Measurements from ENCODE around the gene ZP3.
"Not testable (repeated sequence)": the region's sequence is repeated elsewhere in the genome, so short reads cannot be mapped to it uniquely, and the experiment has no call there.

DNA sequence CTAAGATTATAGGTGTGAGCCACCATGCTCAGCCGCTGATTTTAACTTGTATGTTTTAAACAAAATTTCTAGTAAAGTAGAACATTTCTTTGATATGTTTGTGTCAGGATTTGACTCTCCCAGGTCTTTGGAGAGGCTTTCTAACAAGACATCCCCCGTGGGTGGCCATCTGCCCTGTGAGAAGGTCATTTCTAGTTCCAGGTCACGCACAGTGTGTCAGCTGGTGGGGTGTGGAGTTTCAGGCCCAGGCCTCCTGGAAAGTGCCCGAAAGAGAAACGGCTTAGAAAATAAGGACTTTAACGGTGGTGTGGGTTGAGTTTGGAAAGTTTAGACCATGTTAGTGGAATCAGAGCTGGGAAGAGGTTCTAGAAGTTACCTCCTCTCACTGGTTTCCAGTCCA is 48.3 kb downstream of the ZP3 start:
- not testable (repeated sequence) for TF ChIP-seq SPI1 (IDR thresholded peaks at IDR 0.05; ENCODE audit: borderline replicate concordance, insufficient read depth, low read depth, low read length); POLR2AphosphoS5 (IDR thresholded peaks at IDR 0.05; ENCODE audit: low read length); ZNF384 (IDR thresholded peaks at IDR 0.05; ENCODE audit: borderline replicate concordance, low read depth, low read length); MTA3 (IDR thresholded peaks at IDR 0.05; ENCODE audit: borderline replicate concordance, low read length); RAD51 (IDR thresholded peaks at IDR 0.05); POU2F2 (IDR thresholded peaks at IDR 0.05; ENCODE audit: borderline replicate concordance, low read depth, low read length)
- TF ChIP-seq, protein P1, sequence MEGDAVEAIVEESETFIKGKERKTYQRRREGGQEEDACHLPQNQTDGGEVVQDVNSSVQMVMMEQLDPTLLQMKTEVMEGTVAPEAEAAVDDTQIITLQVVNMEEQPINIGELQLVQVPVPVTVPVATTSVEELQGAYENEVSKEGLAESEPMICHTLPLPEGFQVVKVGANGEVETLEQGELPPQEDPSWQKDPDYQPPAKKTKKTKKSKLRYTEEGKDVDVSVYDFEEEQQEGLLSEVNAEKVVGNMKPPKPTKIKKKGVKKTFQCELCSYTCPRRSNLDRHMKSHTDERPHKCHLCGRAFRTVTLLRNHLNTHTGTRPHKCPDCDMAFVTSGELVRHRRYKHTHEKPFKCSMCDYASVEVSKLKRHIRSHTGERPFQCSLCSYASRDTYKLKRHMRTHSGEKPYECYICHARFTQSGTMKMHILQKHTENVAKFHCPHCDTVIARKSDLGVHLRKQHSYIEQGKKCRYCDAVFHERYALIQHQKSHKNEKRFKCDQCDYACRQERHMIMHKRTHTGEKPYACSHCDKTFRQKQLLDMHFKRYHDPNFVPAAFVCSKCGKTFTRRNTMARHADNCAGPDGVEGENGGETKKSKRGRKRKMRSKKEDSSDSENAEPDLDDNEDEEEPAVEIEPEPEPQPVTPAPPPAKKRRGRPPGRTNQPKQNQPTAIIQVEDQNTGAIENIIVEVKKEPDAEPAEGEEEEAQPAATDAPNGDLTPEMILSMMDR (IDR thresholded peaks at IDR 0.05 in 2 of 3, conservative IDR thresholded peaks at IDR 0.05 in 1 of 3; ENCODE audit: control insufficient read depth in 2 of 3, extremely low read depth in 1 of 3, insufficient read depth in 1 of 3, low read depth in 3 of 3, low read length in 3 of 3), result not testable (repeated sequence)

Measured in GM12878 (cell line).